HG03520 (cell line): Measurements from ENCODE around the gene DOCK9.

Experiments
- ATAC-seq: cut with Tn5 transposase; IDR thresholded peaks from one replicate; pipeline ENCODE4 v1.9.1; 2021; ENCODE audit warnings: mild to moderate bottlenecking, moderate library complexity; ENCODE audit not compliant: unreplicated experiment

Gene DOCK9

GRCh38 chr13:98752467-98753290 is 225.2 kb downstream of the DOCK9 start, which contains the start of gene SLC15A1:
Gene SLC15A1, minus strand, starts transcription at chr13:98752672. Its CDS starts 74 bp downstream, at chr13:98752598.
- no peak for ATAC-seq

- ATAC-seq, result no peak
These were observed 225.9 kb downstream of the DOCK9 start for GRCh38 chr13:98751861-98752466.

- ATAC-seq, result no peak
These were observed 226.5 kb downstream of the DOCK9 start for GRCh38 chr13:98751367-98751782.

GRCh38 chr13:98749501-98749900 is 228.4 kb downstream of the DOCK9 start:
- ATAC-seq, result no peak

GRCh38 chr13:98746968-98747367 is 230.9 kb downstream of the DOCK9 start:
- ATAC-seq, result no peak
